H1 (cell line): ENCODE data around the gene UGT1A10. TPM values are rescaled to one million over a fixed set of nuclear protein-coding genes. Genes with fewer than 3 reads are reported as not detected.
"Not testable (repeated sequence)": the region's sequence is repeated elsewhere in the genome, so short reads cannot be mapped to it uniquely, and the experiment has no call there.

ENCODE experiments used
- CTCF ChIA-PET: fragments of 300-600 bp; sonication (Branson Sonifier 250); formaldehyde crosslinking; loops from one replicate; lab custom pipeline; 2021; ENCODE audit not compliant: partially characterized antibody; lab: Charles Lee
- POLR2A ChIA-PET: fragments of 300-600 bp; sonication (Branson Sonifier 250); formaldehyde crosslinking; loops from one replicate; lab custom pipeline; 2021; ENCODE audit warnings: inconsistent platforms; ENCODE audit not compliant: partially characterized antibody; lab: Charles Lee
- DNase-seq, 2 experiments: peaks; one replicate each; pipeline versions ENCODE4 v3.0.0 to v3.0.0-alpha.2; 2010 to 2022; ENCODE audit warnings: low spot score in 2 of 2, low read depth in 1 of 2, mixed read lengths in 1 of 2
- FAIRE-seq: peaks from 2 replicates; lab custom pipeline; 2011; peaks lifted over from hg19 to GRCh38; lab: Jason Lieb, UNC
- H2AFZ ChIP-seq: 2 replicates; pipeline ENCODE4 v1.8.1; 2012; ENCODE audit warnings: low read length, inconsistent platforms
- H2AK5ac ChIP-seq: 2 replicates; pipeline ENCODE4 v1.6.1; 2013; ENCODE audit warnings: low read depth, low read length
- H2BK120ac ChIP-seq: replicated peaks from 2 replicates; pipeline ENCODE3; 2013; ENCODE audit warnings: low read depth, low read length, inconsistent platforms
- H2BK12ac ChIP-seq: 2 replicates; pipeline ENCODE4 v1.6.1; 2013; ENCODE audit warnings: low read depth, low read length
- H2BK15ac ChIP-seq: 2 replicates; pipeline ENCODE4 v1.6.1; 2013; ENCODE audit warnings: low read length
- H2BK20ac ChIP-seq: 2 replicates; pipeline ENCODE4 v1.6.1; 2013; ENCODE audit warnings: low read length
- H2BK5ac ChIP-seq: 2 replicates; pipeline ENCODE4 v1.6.1; 2013; ENCODE audit warnings: low read depth, low read length
- H3K14ac ChIP-seq: 2 replicates; pipeline ENCODE4 v1.6.1; 2013; ENCODE audit warnings: inconsistent platforms; ENCODE audit not compliant: insufficient read length
- H3K18ac ChIP-seq: 2 replicates; pipeline ENCODE4 v1.6.1; 2013; ENCODE audit warnings: low read length; ENCODE audit errors: extremely low read depth
- H3K23ac ChIP-seq: 2 replicates; pipeline ENCODE4 v1.6.1; 2013; ENCODE audit warnings: inconsistent platforms; ENCODE audit not compliant: insufficient read length
- H3K23me2 ChIP-seq: 2 replicates; pipeline ENCODE4 v1.6.1; 2013; ENCODE audit warnings: low read depth, low read length
- H3K27ac ChIP-seq: 2 replicates; pipeline ENCODE4 v1.6.1; 2011; ENCODE audit warnings: low read depth, low read length, inconsistent platforms
- H3K27me3 ChIP-seq, 4 experiments: replicated peaks in 1 of 4; 1 replicate in 1 of 4; 2 replicates in 3 of 4; pipeline versions ENCODE4 v1.6.1 to v1.8.1; 2011 to 2013; ENCODE audit warnings: low read length in 3 of 4, mild to moderate bottlenecking in 3 of 4, inconsistent platforms in 2 of 4, mixed read lengths in 2 of 4, moderate library complexity in 1 of 4; ENCODE audit not compliant: control insufficient read depth in 3 of 4, insufficient read depth in 3 of 4; ENCODE audit errors: extremely low read depth in 1 of 4
- H3K36me3 ChIP-seq, 4 experiments: 2 replicates each; pipeline versions ENCODE4 v1.6.1 to v1.8.1; 2011 to 2013; ENCODE audit warnings: mild to moderate bottlenecking in 4 of 4, low read length in 3 of 4, moderate library complexity in 2 of 4, control low read depth in 1 of 4, inconsistent platforms in 1 of 4; ENCODE audit not compliant: insufficient read depth in 4 of 4, control insufficient read depth in 2 of 4
- H3K4ac ChIP-seq: replicated peaks from 2 replicates; pipeline ENCODE3; 2013; ENCODE audit warnings: low read length, low read depth, mixed read lengths, inconsistent platforms; ENCODE audit not compliant: insufficient read length
- H3K4me1 ChIP-seq, 4 experiments: replicated peaks in 1 of 4; 1 replicate in 1 of 4; 2 replicates in 3 of 4; pipeline versions ENCODE4 v1.6.1 to v1.8.1; 2011 to 2013; ENCODE audit warnings: low read length in 3 of 4, inconsistent platforms in 2 of 4, mixed read lengths in 1 of 4; ENCODE audit not compliant: insufficient read depth in 4 of 4, control insufficient read depth in 3 of 4
- H3K4me2 ChIP-seq, 2 experiments: 2 replicates each; pipeline versions ENCODE4 v1.6.1 to v1.8.1; 2011 to 2013; ENCODE audit warnings: low read depth in 2 of 2, low read length in 2 of 2, control low read depth in 1 of 2, inconsistent platforms in 1 of 2, mild to moderate bottlenecking in 1 of 2; ENCODE audit not compliant: insufficient read depth in 1 of 2
- H3K4me3 ChIP-seq, 4 experiments: fragments of 200-600, 300-600 bp in 1 of 4; sonication (generic), shearing (Covaris generic), sonication (Bioruptor Twin) in 1 of 4; 2 replicates each; pipeline versions ENCODE4 v1.5.1 to v1.8.1; 2011 to 2016; ENCODE audit warnings: low read length in 4 of 4, low read depth in 3 of 4, control low read depth in 2 of 4, inconsistent platforms in 2 of 4, mild to moderate bottlenecking in 2 of 4, mixed read lengths in 1 of 4, moderate library complexity in 1 of 4; ENCODE audit not compliant: insufficient read depth in 2 of 4; ENCODE audit errors: extremely low read depth in 1 of 4
- H3K56ac ChIP-seq: replicated peaks from 2 replicates; pipeline ENCODE3; 2013; ENCODE audit warnings: low read depth, mild to moderate bottlenecking, mixed read lengths, low read length, inconsistent platforms; ENCODE audit not compliant: insufficient read length
- H3K79me1 ChIP-seq: 2 replicates; pipeline ENCODE4 v1.6.1; 2013; ENCODE audit warnings: low read depth, low read length, control low read depth
- H3K79me2 ChIP-seq, 2 experiments: 2 replicates each; pipeline versions ENCODE4 v1.6.1 to v1.8.1; 2012 to 2013; ENCODE audit warnings: low read length in 2 of 2, mild to moderate bottlenecking in 2 of 2, inconsistent platforms in 1 of 2; ENCODE audit not compliant: insufficient read depth in 2 of 2, control insufficient read depth in 1 of 2
- H3K9ac ChIP-seq, 4 experiments: replicated peaks in 1 of 4; 1 replicate in 1 of 4; 2 replicates in 3 of 4; pipeline versions ENCODE4 v1.6.1 to v1.8.1; 2011 to 2013; ENCODE audit warnings: low read depth in 3 of 4, low read length in 3 of 4, control low read depth in 2 of 4, mild to moderate bottlenecking in 2 of 4, moderate library complexity in 2 of 4, inconsistent platforms in 1 of 4; ENCODE audit errors: extremely low read depth in 1 of 4
- H3K9me3 ChIP-seq, 2 experiments: 2 replicates each; pipeline versions ENCODE4 v1.6.1 to v1.8.1; 2012 to 2013; ENCODE audit warnings: mild to moderate bottlenecking in 2 of 2, moderate library complexity in 2 of 2, control low read depth in 1 of 2, inconsistent platforms in 1 of 2, low read depth in 1 of 2, low read length in 1 of 2, mixed read lengths in 1 of 2; ENCODE audit not compliant: insufficient read depth in 2 of 2
- H4K20me1 ChIP-seq, 2 experiments: replicated peaks in 1 of 2; 2 replicates each; pipeline versions ENCODE3 to v1.8.1; 2011 to 2013; ENCODE audit warnings: inconsistent platforms in 2 of 2, low read length in 2 of 2, mild to moderate bottlenecking in 1 of 2; ENCODE audit not compliant: insufficient read depth in 2 of 2, control insufficient read depth in 1 of 2
- H4K5ac ChIP-seq: 2 replicates; pipeline ENCODE4 v1.6.1; 2013; ENCODE audit warnings: low read length, low read depth, mixed read lengths, inconsistent platforms; ENCODE audit not compliant: insufficient read length
- H4K8ac ChIP-seq: 2 replicates; pipeline ENCODE4 v1.8.0; 2013; ENCODE audit warnings: mild to moderate bottlenecking, moderate library complexity, low read length, inconsistent platforms; ENCODE audit not compliant: insufficient read depth; ENCODE audit errors: extremely low read depth
- H4K91ac ChIP-seq: replicated peaks from 2 replicates; pipeline ENCODE3; 2013; ENCODE audit warnings: low read length, mixed read lengths, inconsistent platforms; ENCODE audit not compliant: insufficient read length
- WGBS, 2 experiments: shearing (Covaris generic) in 1 of 2; methylation state at CpG; one replicate each; pipeline versions ENCODE4 v1.1.6 to v1.1.7; 2013 to 2015; ENCODE audit warnings: low lambda C conversion rate in 2 of 2, mixed read lengths in 2 of 2, inconsistent platforms in 1 of 2, low coverage in 1 of 2, missing lambda C conversion rate in 1 of 2; ENCODE audit not compliant: insufficient replicate concordance in 2 of 2, insufficient coverage in 1 of 2, insufficient read length in 1 of 2; ENCODE audit errors: extremely low coverage in 1 of 2, missing lambda C conversion rate in 1 of 2; 5-methylcytosine and 5-hydroxymethylcytosine counted together
- polyA plus RNA-seq, 7 experiments: library from polyadenylated mRNA; depleted of rRNA in 3 of 7; stranded (reverse) in 5 of 7; unstranded in 2 of 7; fragments of >200 nt in 5 of 7; fragments of 200-250 nt in 2 of 7; gene quantifications; 1 replicate in 5 of 7; 2 replicates in 1 of 7; 4 replicates in 1 of 7; pipeline versions ENCODE4 v1.2.1 to v1.2.3, GENCODE V29; 2011 to 2013; ENCODE audit warnings: missing spikeins in 2 of 7, mixed read lengths in 2 of 7
- total RNA-seq: library from RNA; stranded (reverse); fragmentation: NEBNext Ultra II Directional; extraction: Animal tissue kit (Norgen Biotek cat#: 25700); gene quantifications from 2 replicates; pipeline ENCODE4 v1.2.1, GENCODE V29; 2021

UGT1A10 gene
- total and polyA plus RNA-seq, 2 of the 8 experiments (the other 6 are each of a cell fraction or from before 2014, with no cell fraction given), result not detected

DNA sequence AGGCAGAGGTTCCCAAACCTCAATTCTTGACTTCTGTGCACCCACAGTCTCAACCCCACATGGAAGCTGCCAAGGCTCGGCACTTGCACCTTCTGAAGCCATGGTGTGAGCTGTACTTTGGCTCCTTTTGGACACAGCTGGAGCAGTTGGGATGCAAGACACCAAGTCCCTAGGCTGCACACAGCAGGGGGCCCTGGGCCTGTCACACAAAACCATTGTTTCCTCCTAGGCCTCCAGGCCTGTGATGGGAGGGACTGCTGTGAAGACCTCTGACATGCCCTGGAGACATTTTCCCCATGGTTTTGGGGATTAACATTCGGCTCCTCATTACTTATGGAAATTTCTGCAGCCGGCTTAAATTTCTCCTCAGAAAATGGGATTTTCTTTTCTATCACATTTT lies 9.8 kb downstream of the UGT1A10 start:
- H2AFZ ChIP-seq, H3K9ac ChIP-seq, FAIRE-seq, DNase-seq, H2BK15ac ChIP-seq, H4K5ac ChIP-seq, H3K18ac ChIP-seq, H4K91ac ChIP-seq, H2BK120ac ChIP-seq, H3K27me3 ChIP-seq, H3K23ac ChIP-seq, H3K4me3 ChIP-seq, H3K4me2 ChIP-seq, H3K4me1 ChIP-seq, H3K4ac ChIP-seq, POLR2A ChIA-PET, H3K56ac ChIP-seq, H3K36me3 ChIP-seq, H3K79me1 ChIP-seq, H4K20me1 ChIP-seq, H3K23me2 ChIP-seq, H2BK12ac ChIP-seq, H3K27ac ChIP-seq, H2BK5ac ChIP-seq, CTCF ChIA-PET, H2BK20ac ChIP-seq, H3K14ac ChIP-seq, H4K8ac ChIP-seq, H2AK5ac ChIP-seq, H3K79me2 ChIP-seq: not testable (repeated sequence)
- WGBS, 2 experiments, result 96% methylated on average over 3 of the region's 3 CpGs; no CpG with 5 or more reads in 1 of the 2 experiments
- H3K9me3 ChIP-seq, result peaks cover 15% of the 10 kb centered on the region in 2 experiments
